Endodermal cell (in vitro differentiated cells): ENCODE results near the gene SLC34A3. TPM values are rescaled to one million over a fixed set of nuclear protein-coding genes. Genes with fewer than 3 reads are reported as not detected.

Experiments used
- DNase-seq: peaks from one replicate; pipeline ENCODE4 v3.0.0-alpha.2; 2017
- H3K27ac ChIP-seq: 2 replicates; pipeline ENCODE4 v1.5.1; 2013; ENCODE audit warnings: mild to moderate bottlenecking, low read depth, low read length, moderate library complexity
- H3K27me3 ChIP-seq: 2 replicates; pipeline ENCODE4 v1.6.1; 2013; ENCODE audit warnings: mild to moderate bottlenecking, low read length, moderate library complexity; ENCODE audit not compliant: insufficient read depth, control insufficient read depth, poor library complexity, severe bottlenecking
- H3K36me3 ChIP-seq: 2 replicates; pipeline ENCODE4 v1.7.0; 2013; ENCODE audit warnings: mild to moderate bottlenecking, low read length, moderate library complexity; ENCODE audit not compliant: control insufficient read depth, insufficient read depth
- H3K4me1 ChIP-seq: one replicate; pipeline ENCODE4 v1.7.0; 2013; ENCODE audit warnings: low read length; ENCODE audit not compliant: control insufficient read depth, insufficient read depth
- H3K4me3 ChIP-seq: 2 replicates; pipeline ENCODE4 v1.5.1; 2013; ENCODE audit warnings: mild to moderate bottlenecking, low read length, moderate library complexity
- H3K9ac ChIP-seq: 2 replicates; pipeline ENCODE4 v1.6.1; 2013; ENCODE audit warnings: mild to moderate bottlenecking, low read length, moderate library complexity; ENCODE audit not compliant: poor library complexity, severe bottlenecking; ENCODE audit errors: extremely low read depth
- H3K9me3 ChIP-seq: 2 replicates; pipeline ENCODE4 v1.6.1; 2013; ENCODE audit warnings: mild to moderate bottlenecking, low read length, moderate library complexity; ENCODE audit not compliant: control insufficient read depth
- H3K27ac Mint-ChIP-seq: 2 replicates; pipeline ENCODE4 v1.8.0; 2020; ENCODE audit warnings: mixed read lengths
- H3K27me3 Mint-ChIP-seq: 2 replicates; pipeline ENCODE4 v1.8.0; 2021; ENCODE audit warnings: mild to moderate bottlenecking, mixed read lengths; ENCODE audit not compliant: insufficient read depth
- H3K36me3 Mint-ChIP-seq: 2 replicates; pipeline ENCODE4 v1.8.0; 2020; ENCODE audit warnings: low read depth, mixed read lengths
- H3K4me1 Mint-ChIP-seq: 2 replicates; pipeline ENCODE4 v1.8.0; 2020; ENCODE audit warnings: mixed read lengths
- H3K4me3 Mint-ChIP-seq: 2 replicates; pipeline ENCODE4 v1.8.0; 2020; ENCODE audit warnings: mild to moderate bottlenecking, moderate library complexity, mixed read lengths
- H3K9me3 Mint-ChIP-seq: 2 replicates; pipeline ENCODE4 v1.8.0; 2020; ENCODE audit warnings: mild to moderate bottlenecking, mixed read lengths
- WGBS, 2 experiments: methylation state at CpG; one replicate each; pipeline versions ENCODE4 v1.1.5 to v1.1.7; 2013; ENCODE audit warnings: missing lambda C conversion rate in 2 of 2, mixed read lengths in 1 of 2; ENCODE audit not compliant: insufficient coverage in 1 of 2, insufficient read length in 1 of 2; 5-methylcytosine and 5-hydroxymethylcytosine counted together
- total RNA-seq, 2 donors: library from RNA; stranded (reverse); fragmentation: NEBNext Ultra II Directional in 1 of 2; extraction: Animal tissue kit (Norgen Biotek cat#: 25700) in 1 of 2; gene quantifications; 2 replicates in 1 of 2; 3 replicates in 1 of 2; pipeline ENCODE4 v1.2.1, GENCODE V29; 2021
- TF ChIP-seq, protein P1 (sequence below): fragments of 200-600 bp; sonication (generic); conservative IDR thresholded peaks from 2 replicates; pipeline ENCODE4 v1.5.0; 2021; ENCODE audit warnings: antibody characterized with exemption, mild to moderate bottlenecking

The SLC34A3 gene
- total RNA-seq, 2 donors from 2014 or later: 0.15 TPM; not detected in 1

DNA sequence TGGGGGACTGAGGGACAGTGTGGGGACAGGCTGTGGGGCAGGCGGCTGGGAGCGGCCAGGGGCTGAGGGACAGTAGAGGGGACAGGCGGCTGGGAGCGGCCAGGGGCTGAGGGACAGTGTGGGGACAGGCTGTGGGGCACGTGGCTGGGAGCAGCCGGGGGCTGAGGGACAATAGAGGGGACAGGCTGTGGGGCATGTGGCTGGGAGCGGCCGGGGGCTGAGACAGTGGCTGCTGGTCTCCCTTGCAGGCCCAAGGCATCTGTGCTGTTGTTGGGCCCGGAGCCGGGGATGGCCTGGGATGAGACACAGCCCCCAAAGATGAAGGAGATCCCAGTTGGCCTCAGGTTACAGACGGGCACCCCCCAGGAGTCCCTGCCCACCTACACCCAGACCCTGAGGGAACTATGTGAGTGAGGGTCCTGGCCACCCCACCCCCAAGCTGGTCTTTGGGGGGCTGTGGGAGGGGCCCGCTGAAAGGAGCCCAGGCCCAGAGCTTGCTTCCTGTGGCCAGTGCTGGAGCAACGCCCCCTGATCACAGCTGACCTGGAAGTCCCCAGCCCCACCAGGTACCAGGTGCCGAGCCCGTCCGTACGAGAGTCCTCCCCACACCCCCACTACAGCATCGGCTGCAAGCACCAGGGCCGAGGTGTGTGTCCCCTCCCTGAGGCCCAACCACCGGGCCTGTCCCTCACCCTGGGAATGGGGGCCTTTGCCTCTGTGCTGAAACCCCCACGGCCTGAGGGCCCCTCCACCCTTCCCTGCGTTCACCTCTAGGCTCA, 21.0 kb downstream of the SLC34A3 start:
- Mint-ChIP-seq H3K27ac (no peak overlapping the region), H3K36me3 (peaks cover 1% of the 10 kb centered on the region), H3K9me3 (no peaks in the 10 kb centered on the region), H3K27me3 (peaks cover 4% of the 10 kb centered on the region), H3K4me1 (peaks cover 20% of the 10 kb centered on the region), H3K4me3 (no peak overlapping the region)
- peaks cover 15% of the 10 kb centered on the region for H3K4me1 ChIP-seq
- WGBS, 2 experiments: 88 to 93% methylated on average over 10 to 22 of the region's 22 CpGs
- H3K9me3 ChIP-seq: no peaks in the 10 kb centered on the region
- no peak overlapping the region for H3K27ac ChIP-seq
- H3K36me3 ChIP-seq: peaks cover 5% of the 10 kb centered on the region
- TF ChIP-seq, protein P1, sequence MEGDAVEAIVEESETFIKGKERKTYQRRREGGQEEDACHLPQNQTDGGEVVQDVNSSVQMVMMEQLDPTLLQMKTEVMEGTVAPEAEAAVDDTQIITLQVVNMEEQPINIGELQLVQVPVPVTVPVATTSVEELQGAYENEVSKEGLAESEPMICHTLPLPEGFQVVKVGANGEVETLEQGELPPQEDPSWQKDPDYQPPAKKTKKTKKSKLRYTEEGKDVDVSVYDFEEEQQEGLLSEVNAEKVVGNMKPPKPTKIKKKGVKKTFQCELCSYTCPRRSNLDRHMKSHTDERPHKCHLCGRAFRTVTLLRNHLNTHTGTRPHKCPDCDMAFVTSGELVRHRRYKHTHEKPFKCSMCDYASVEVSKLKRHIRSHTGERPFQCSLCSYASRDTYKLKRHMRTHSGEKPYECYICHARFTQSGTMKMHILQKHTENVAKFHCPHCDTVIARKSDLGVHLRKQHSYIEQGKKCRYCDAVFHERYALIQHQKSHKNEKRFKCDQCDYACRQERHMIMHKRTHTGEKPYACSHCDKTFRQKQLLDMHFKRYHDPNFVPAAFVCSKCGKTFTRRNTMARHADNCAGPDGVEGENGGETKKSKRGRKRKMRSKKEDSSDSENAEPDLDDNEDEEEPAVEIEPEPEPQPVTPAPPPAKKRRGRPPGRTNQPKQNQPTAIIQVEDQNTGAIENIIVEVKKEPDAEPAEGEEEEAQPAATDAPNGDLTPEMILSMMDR: no peak
- no peaks in the 10 kb centered on the region for H3K27me3 ChIP-seq
- H3K9ac ChIP-seq: no peak overlapping the region
- no peak overlapping the region for H3K4me3 ChIP-seq
- DNase-seq: no peak

DNA sequence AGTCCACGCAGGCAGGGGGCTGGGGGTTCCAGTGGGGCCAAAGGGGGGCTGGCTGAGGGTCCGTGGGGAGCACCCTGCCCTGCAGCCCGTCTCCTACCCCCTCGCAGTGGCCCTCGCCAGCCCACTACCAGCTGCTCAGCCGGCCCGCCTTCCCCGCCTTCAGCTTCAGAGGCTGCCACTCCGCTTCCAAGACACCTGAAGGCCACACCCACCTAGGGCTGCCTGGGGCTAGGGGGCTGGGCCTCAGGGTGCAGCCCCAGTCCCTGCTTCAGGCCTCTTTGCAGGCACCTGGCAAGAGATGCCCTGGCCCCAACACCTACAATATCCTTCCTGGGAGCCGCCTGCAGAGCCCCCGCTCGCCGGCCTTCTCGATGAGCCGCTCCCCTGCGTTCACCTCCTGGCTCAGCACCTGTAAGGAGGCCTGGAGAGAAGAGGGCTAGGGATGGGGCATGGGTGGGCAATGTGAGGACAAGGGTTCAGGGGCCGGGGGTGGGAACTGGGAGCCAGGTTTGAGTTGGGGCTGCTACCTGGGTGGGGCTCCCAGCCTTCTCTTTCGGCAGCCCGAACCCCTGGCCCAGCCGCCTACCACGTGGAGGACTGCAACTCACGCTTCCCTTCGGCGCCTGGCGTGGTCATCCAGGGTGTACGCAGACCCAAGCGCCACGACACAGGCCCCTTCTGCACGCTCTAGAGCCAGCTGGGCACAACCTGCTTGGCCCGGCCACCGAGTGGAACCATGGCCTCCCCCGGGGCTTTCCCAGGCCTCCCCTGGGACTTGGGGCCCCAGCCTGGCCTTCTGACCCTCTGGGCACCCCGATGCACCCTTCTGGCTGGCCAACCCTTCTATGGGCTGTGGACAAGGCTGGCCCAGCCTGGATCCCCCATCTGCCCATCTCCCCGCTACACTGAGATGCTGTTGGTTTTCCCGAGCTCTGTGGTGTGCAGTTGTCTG, 22.1 kb downstream of the SLC34A3 start:
- peak; percentile 85 for DNase-seq
- peaks cover 6% of the 10 kb centered on the region for H3K36me3 Mint-ChIP-seq

More for the DNA sequence above, 22.1 kb downstream of the SLC34A3 start:
- Mint-ChIP-seq H3K27me3 (peaks cover 2% of the 10 kb centered on the region), H3K4me3 (no peak overlapping the region), H3K27ac (no peak overlapping the region), H3K4me1 (peaks cover 17% of the 10 kb centered on the region), H3K9me3 (no peaks in the 10 kb centered on the region)
- 82 to 87% methylated on average over 8 to 35 of the region's 35 CpGs for WGBS, 2 experiments
- no peaks in the 10 kb centered on the region for H3K27me3 ChIP-seq
- H3K36me3 ChIP-seq: peaks cover 9% of the 10 kb centered on the region
- H3K4me3 ChIP-seq: no peak overlapping the region
- peaks cover 16% of the 10 kb centered on the region for H3K4me1 ChIP-seq
- TF ChIP-seq, protein P1: no peak
- no peak overlapping the region for H3K27ac ChIP-seq
- H3K9ac ChIP-seq: no peak overlapping the region
- H3K9me3 ChIP-seq: no peaks in the 10 kb centered on the region
